Measurements from ENCODE around the gene NFIA. TPM values are rescaled to one million over a fixed set of nuclear protein-coding genes. Genes with fewer than 3 reads are reported as not detected.

NFIA gene
- total and polyA plus RNA-seq, 8 donors, result 9.6 to 108 (median 37.2) TPM

GRCh38 chr1:61287014-61287413 lies 204.7 kb downstream of the NFIA start:
- no peaks in the 10 kb centered on the region for H3K9me3 ChIP-seq
- WGBS, 5 donors, result 45 to 70% (median 59%) methylated on average over 2 of the region's 2 CpGs
- H3K27ac ChIP-seq, result peak overlapping the region in 2 of 5 donors; percentile 15 to 51
- DNase-seq, result no peak
- intact Hi-C loops (cut with DNase I; ENCODE audit: low total_unique reads), result no loop called here
- no peak overlapping the region for H3K4me3 ChIP-seq
- no peaks in the 10 kb centered on the region for H3K27me3 ChIP-seq
- no peaks in the 10 kb centered on the region for H3K36me3 ChIP-seq
- TF ChIP-seq EP300 (IDR thresholded peaks at IDR 0.05), result no peak
- TF ChIP-seq CTCF (IDR thresholded peaks at IDR 0.05), result no peak
- no peak for TF ChIP-seq POLR2AphosphoS5 (IDR thresholded peaks at IDR 0.05)
- no peak for TF ChIP-seq POLR2A (IDR thresholded peaks at IDR 0.05)
- peaks cover 0 to 24% (median 9%) of the 10 kb centered on the region in 4 donors for H3K4me1 ChIP-seq

- DNase-seq, result no peak
- 28 to 62% (median 44%) methylated on average over 2 of the region's 2 CpGs for WGBS, 5 donors
- H3K4me3 ChIP-seq, result no peak overlapping the region
- TF ChIP-seq POLR2A (IDR thresholded peaks at IDR 0.05) (no peak), POLR2AphosphoS5 (IDR thresholded peaks at IDR 0.05) (peak in 1 of 3 donors; percentile 3)
- H3K27me3 ChIP-seq, result no peaks in the 10 kb centered on the region
- H3K36me3 ChIP-seq, result no peaks in the 10 kb centered on the region
- peak overlapping the region in 2 of 5 donors; percentile 15 to 51 for H3K27ac ChIP-seq
- intact Hi-C loops (cut with DNase I; ENCODE audit: low total_unique reads), result no loop called here
- H3K9me3 ChIP-seq, result no peaks in the 10 kb centered on the region
- peaks cover 0 to 18% (median 9%) of the 10 kb centered on the region in 4 donors for H3K4me1 ChIP-seq
These were observed 205.4 kb downstream of the NFIA start for GRCh38 chr1:61287734-61288133.

GRCh38 chr1:61289232-61290098 lies 207.1 kb downstream of the NFIA start:
- no peak for TF ChIP-seq POLR2AphosphoS5 (IDR thresholded peaks at IDR 0.05)
- TF ChIP-seq CTCF (IDR thresholded peaks at IDR 0.05), result no peak
- TF ChIP-seq EP300 (IDR thresholded peaks at IDR 0.05), result no peak
- TF ChIP-seq POLR2A (IDR thresholded peaks at IDR 0.05), result no peak
- intact Hi-C loops (cut with DNase I; ENCODE audit: low total_unique reads), result no loop called here
- WGBS, 5 donors, result 75 to 87% (median 84%) methylated on average over 4 of the region's 4 CpGs
- Histone ChIP-seq H3K36me3 (no peaks in the 10 kb centered on the region), H3K4me3 (no peak overlapping the region), H3K27me3 (no peaks in the 10 kb centered on the region), H3K27ac (no peak overlapping the region), H3K4me1 (peaks cover 0 to 32% (median 17%) of the 10 kb centered on the region in 4 donors), H3K9me3 (no peaks in the 10 kb centered on the region)
- DNase-seq, result no peak

GRCh38 chr1:61290525-61290924 lies 208.2 kb downstream of the NFIA start:
- Histone ChIP-seq H3K27ac (no peak overlapping the region), H3K27me3 (no peaks in the 10 kb centered on the region), H3K36me3 (no peaks in the 10 kb centered on the region), H3K4me3 (no peak overlapping the region), H3K4me1 (peaks cover 0 to 39% (median 16%) of the 10 kb centered on the region in 4 donors), H3K9me3 (no peaks in the 10 kb centered on the region)
- intact Hi-C loops (cut with DNase I; ENCODE audit: low total_unique reads), result no loop called here
- WGBS, 5 donors, result 74 to 81% (median 76%) methylated on average over 3 of the region's 3 CpGs
- DNase-seq, result no peak
- TF ChIP-seq EP300 (IDR thresholded peaks at IDR 0.05) (no peak), CTCF (IDR thresholded peaks at IDR 0.05) (no peak), POLR2AphosphoS5 (IDR thresholded peaks at IDR 0.05) (no peak), POLR2A (IDR thresholded peaks at IDR 0.05) (no peak)

GRCh38 chr1:61293197-61293596 lies 210.8 kb downstream of the NFIA start:
- Histone ChIP-seq H3K36me3 (no peaks in the 10 kb centered on the region), H3K27ac (no peak overlapping the region), H3K4me1 (peaks cover 0 to 47% (median 32%) of the 10 kb centered on the region in 4 donors), H3K4me3 (no peak overlapping the region), H3K9me3 (no peaks in the 10 kb centered on the region), H3K27me3 (no peaks in the 10 kb centered on the region)
- intact Hi-C loops (cut with DNase I; ENCODE audit: low total_unique reads), result no loop called here
- 81 to 95% (median 92%) methylated on average over 2 of the region's 2 CpGs for WGBS, 5 donors
- TF ChIP-seq CTCF (IDR thresholded peaks at IDR 0.05) (no peak), POLR2A (IDR thresholded peaks at IDR 0.05) (no peak), EP300 (IDR thresholded peaks at IDR 0.05) (no peak), POLR2AphosphoS5 (IDR thresholded peaks at IDR 0.05) (no peak)
- DNase-seq, result no peak
